DMS153 treated with DMSO at 0.1 percent for 48 hours (cell line): ENCODE measurements around the gene RELB.
"Not testable (repeated sequence)": the region's sequence is repeated elsewhere in the genome, so short reads cannot be mapped to it uniquely, and the experiment has no call there.

Experiments used
- DNase-seq: peaks from one replicate; lab custom pipeline; 2025; ENCODE audit not compliant: unreplicated experiment; lab: John Stamatoyannopoulos, UW

Gene RELB

GRCh38 chr19:44987148-44987675 is 14.1 kb upstream of the RELB start:
- DNase-seq: no peak

DNA sequence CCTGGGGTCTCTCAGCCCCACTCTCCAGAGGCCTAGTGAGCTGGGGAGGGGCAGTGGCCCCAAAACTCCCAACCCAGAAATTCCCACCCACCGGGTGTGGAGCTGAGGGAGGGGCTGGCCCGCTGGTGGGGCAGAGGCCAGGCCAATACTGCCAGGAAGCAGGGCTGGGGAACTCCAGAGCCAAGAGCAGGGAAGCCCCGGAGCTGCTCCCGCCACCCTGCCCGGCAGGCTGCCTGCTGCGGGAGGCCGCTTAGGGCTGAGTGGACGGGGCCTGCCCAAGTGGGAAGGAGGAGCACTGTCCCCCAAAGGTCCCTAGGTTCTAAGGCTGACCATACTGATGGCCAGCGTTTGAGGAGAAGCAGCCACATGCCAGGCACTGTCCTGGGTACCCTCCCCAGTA is 13.0 kb upstream of the RELB start:
- DNase-seq: no peak

GRCh38 chr19:44988896-44989556 is 12.2 kb upstream of the RELB start:
- DNase-seq: no peak

DNA sequence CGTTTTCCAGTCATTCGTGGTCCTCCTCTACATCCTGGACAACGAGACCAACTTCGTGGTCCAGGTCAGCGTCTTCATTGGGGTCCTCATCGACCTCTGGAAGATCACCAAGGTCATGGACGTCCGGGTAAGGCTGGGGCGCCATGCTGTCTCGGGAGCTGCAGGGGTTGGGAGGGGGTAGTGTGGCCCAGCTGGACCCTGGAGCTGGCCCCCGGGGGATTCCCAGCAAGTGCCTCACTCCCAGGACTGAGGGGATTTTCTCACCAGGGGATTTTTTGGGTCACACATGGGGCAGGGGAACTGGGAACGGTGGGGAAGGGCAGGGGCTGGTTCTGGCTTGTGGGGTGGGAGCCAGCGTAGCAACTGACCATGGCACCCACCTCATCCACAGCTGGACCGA is 10.8 kb upstream of the RELB start:
- DNase-seq: no peak

DNA sequence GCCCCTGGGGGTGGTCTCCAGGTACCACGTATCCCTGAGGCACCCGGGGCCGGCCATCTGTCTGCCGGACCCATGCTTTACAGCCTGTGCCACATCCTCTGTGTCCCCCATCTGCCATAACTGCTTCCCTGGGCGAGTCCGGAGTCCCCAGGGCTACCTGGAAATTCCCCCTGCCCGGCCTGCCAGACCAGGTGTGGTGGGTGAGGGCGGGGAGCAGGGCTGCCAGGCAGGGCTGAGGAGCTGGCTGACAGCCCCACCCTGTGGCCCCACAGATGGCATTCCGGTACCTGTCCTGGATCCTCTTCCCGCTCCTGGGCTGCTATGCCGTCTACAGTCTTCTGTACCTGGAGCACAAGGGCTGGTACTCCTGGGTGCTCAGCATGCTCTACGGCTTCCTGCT is 10.3 kb upstream of the RELB start:
- no peak for DNase-seq

DNA sequence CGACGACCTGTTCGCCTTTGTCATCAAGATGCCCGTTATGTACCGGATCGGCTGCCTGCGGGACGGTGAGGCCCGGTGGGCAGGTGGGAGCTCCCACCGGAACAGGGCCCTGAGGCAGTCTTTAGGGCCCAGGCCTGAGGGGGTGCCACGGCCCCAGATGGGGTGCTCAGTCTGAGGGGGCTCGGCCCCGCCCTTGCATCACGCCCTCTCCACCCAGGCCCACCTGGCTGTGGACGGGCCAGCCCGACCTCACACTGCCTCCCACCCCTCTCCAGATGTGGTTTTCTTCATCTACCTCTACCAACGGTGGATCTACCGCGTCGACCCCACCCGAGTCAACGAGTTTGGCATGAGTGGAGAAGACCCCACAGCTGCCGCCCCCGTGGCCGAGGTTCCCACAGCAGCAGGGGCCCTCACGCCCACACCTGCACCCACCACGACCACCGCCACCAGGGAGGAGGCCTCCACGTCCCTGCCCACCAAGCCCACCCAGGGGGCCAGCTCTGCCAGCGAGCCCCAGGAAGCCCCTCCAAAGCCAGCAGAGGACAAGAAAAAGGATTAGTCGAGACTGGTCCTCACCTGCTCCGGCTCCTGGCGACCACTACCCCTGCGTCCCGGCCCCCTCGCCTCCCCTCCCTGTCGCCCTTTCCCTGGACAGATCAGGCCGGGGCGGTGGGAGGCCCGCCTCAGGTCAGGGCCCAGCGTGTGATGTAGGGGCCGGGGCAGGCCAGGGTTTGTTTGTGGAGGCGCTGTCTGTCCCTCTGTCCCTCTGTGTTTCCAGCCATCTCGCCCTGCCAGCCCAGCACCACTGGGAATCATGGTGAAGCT is 8.7 kb upstream of the RELB start:
- DNase-seq: no peak

- no peak for DNase-seq
These were observed 7.7 kb upstream of the RELB start for GRCh38 chr19:44993526-44993925.

DNA sequence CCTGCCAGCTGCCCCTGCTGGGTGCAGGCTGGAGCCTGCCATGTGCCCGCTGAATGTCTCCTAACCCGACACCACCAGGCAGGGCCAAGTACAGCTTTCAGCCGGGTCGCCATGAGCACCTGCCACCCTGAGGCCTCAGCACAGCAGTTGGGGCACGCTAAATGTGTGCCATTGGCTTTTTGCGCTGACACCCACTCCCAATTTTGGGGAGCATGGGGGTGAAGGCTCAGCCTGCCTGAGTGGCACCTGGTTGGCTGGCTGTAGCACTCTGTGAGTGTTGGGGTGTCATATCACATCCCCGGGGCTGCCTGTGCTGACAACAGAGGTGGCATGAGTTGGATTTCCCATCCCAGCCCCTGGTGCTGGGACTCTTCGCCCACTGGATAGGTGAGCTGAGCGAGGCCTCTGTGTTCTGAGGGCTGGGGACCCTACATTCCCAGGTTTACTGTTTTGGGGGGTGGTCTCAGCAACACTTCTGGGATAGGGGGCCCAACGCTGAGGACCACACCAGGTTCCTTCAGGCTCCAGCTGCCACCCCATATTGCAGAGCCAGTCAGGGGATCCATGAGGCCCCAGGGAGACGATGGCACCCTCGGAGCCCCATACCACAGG is 7.2 kb upstream of the RELB start:
- no peak for DNase-seq

- no peak for DNase-seq
These were observed 3.2 kb upstream of the RELB start for GRCh38 chr19:44998025-44998424.

GRCh38 chr19:44999131-44999925 is 1.9 kb upstream of the RELB start:
- not testable (repeated sequence) for DNase-seq

GRCh38 chr19:45000665-45001064 is 599 bp upstream of the RELB start:
- DNase-seq: not testable (repeated sequence)

GRCh38 chr19:45003485-45003884 is 2.2 kb downstream of the RELB start:
- no peak for DNase-seq

GRCh38 chr19:45005787-45006186 is 4.5 kb downstream of the RELB start:
- no peak for DNase-seq

GRCh38 chr19:45008552-45008951 is 7.3 kb downstream of the RELB start:
- DNase-seq: no peak

DNA sequence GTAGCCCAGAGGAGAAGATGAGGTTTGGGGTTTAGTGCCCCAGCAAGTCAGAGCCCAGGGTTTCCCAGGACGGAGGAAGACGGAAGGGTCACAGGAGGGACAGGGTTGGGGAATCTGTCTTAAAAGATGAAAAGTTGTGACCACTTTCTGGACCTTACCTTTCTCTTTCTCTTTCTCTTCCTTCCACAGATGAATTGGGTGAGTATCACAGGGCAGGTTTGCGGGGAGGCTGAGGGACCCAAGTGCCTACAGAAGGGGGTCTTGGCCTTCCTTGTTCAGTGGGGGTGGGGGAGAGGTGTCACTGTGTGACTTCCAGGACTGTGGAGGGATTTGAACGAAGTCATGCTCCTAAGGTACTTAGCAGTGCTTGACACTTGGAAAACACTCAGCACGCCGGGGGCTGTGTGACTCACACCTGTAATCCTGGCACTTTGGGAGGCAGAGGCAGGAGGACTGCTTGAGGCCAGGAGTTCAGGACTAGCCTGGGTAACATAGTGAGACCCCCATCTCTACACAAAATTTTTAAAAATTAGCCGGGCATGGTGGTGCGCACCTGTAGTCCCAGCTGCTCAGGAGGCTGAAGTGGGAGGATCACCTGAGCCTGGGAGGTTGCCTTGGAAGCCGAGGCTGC is 8.5 kb downstream of the RELB start:
- no peak for DNase-seq

- DNase-seq: no peak
These were observed 9.0 kb downstream of the RELB start for GRCh38 chr19:45010306-45010705.

GRCh38 chr19:45011959-45012358 is 10.7 kb downstream of the RELB start:
- no peak for DNase-seq

DNA sequence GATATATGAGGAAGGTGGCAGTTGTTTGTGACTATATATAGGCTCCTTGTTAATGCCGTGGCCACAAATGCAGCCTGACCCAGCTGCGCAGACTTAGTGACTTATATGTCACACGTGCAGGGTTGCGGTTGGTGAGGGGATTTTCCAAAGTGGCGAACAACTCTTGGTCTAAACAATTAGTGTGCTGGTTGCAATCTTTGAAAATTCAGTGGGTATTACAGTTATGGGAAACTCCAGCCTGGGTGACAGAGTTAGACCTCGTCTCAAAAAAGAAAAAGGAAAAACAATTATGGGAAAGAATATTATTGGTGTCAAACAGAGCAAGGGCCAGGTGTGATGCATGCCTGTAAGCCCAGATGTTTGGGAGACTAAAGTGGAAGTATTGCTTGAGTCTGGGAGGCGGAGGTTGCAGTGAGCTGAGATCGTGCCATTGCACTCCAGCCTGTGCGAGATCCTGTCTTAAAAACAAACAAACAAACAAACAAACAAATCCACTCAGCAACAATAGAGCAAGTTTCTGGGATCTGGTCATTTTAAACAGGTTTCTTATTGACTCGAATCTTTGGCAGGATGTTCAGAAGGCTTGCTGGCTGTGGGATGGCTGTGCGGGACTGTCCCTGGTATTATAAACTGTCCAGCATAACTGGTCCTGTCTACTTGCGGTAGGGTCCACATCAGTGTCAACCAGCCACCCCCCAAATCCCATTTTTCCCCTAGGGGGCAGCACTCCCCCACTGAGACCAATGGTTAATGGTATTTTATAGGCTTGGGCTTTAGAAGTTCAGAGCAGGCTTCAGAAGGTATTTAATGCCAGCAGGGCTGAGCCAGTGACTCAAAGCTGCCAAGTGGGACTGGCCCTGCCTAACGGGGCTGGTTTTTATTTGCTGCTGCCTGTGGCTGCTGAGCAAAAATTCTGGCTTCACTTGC is 15.4 kb downstream of the RELB start:
- DNase-seq: peak; percentile 16

- DNase-seq: no peak
These were observed 17.9 kb downstream of the RELB start for GRCh38 chr19:45019187-45019586.

DNA sequence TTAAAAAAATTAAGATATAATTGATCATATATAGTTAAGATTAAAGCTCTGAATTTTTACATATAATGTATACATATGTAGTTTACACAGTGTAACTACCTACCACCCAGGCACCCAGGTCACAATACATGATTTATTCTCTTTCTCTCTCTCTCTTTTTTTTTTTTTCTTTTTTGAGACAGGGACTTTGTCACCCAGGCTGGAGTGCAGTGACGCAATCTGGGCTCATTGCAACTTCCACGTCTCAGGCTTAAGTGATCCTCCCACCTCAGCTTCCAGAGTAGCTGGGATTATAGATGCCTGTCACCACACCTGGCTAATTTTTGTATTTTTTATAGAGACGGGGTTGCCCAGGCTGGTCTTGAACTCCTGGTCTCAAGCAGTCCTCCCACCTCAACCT is 18.8 kb downstream of the RELB start:
- no peak for DNase-seq
